Fibroblast of mammary gland (primary cell): ENCODE data around the gene MILR1.

ENCODE experiments used
- DNase-seq: peaks from one replicate; pipeline ENCODE4 v3.0.0-alpha.2; 2010; ENCODE audit warnings: low read depth
- H3K4me3 ChIP-seq: 2 replicates; pipeline ENCODE4 v1.5.1; 2011; ENCODE audit warnings: low read depth, mild to moderate bottlenecking, low read length, moderate library complexity; ENCODE audit not compliant: control insufficient read depth
- TF ChIP-seq, protein P1 (sequence below): conservative IDR thresholded peaks from 2 replicates; pipeline ENCODE4 v1.5.1; 2011; ENCODE audit warnings: low read depth, low read length, inconsistent platforms; ENCODE audit not compliant: control insufficient read depth, insufficient read depth

The MILR1 gene

DNA sequence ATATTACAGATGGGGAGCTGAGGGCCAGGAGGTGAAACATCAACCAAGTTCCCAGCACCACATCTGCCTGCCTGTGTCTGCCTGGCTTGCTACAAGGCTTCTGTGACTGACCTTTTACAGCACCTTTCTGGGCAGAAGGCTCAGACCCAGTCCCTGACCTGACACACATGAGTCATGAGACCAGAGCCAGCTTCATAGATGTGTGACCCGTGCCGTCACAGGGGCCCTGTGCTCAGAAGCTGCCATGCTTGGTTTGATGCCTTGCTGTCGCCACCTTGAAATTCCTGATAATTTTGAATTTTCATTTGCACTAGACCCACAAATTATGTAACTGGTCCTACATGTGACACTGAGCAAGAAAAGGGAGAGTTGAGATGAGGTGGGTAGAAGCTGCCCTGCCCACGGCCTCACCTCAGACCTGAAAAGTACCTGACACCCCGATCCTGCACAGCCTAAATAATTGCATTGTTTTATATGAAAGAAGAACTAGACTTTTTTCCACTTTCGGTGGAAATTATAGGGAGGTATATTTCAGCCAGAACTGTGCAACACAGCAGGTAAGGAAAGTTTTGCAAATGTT lies 44.9 kb upstream of the MILR1 start:
- H3K4me3 ChIP-seq = no peak overlapping the region
- TF ChIP-seq, protein P1, sequence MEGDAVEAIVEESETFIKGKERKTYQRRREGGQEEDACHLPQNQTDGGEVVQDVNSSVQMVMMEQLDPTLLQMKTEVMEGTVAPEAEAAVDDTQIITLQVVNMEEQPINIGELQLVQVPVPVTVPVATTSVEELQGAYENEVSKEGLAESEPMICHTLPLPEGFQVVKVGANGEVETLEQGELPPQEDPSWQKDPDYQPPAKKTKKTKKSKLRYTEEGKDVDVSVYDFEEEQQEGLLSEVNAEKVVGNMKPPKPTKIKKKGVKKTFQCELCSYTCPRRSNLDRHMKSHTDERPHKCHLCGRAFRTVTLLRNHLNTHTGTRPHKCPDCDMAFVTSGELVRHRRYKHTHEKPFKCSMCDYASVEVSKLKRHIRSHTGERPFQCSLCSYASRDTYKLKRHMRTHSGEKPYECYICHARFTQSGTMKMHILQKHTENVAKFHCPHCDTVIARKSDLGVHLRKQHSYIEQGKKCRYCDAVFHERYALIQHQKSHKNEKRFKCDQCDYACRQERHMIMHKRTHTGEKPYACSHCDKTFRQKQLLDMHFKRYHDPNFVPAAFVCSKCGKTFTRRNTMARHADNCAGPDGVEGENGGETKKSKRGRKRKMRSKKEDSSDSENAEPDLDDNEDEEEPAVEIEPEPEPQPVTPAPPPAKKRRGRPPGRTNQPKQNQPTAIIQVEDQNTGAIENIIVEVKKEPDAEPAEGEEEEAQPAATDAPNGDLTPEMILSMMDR = no peak
- no peak for DNase-seq

DNA sequence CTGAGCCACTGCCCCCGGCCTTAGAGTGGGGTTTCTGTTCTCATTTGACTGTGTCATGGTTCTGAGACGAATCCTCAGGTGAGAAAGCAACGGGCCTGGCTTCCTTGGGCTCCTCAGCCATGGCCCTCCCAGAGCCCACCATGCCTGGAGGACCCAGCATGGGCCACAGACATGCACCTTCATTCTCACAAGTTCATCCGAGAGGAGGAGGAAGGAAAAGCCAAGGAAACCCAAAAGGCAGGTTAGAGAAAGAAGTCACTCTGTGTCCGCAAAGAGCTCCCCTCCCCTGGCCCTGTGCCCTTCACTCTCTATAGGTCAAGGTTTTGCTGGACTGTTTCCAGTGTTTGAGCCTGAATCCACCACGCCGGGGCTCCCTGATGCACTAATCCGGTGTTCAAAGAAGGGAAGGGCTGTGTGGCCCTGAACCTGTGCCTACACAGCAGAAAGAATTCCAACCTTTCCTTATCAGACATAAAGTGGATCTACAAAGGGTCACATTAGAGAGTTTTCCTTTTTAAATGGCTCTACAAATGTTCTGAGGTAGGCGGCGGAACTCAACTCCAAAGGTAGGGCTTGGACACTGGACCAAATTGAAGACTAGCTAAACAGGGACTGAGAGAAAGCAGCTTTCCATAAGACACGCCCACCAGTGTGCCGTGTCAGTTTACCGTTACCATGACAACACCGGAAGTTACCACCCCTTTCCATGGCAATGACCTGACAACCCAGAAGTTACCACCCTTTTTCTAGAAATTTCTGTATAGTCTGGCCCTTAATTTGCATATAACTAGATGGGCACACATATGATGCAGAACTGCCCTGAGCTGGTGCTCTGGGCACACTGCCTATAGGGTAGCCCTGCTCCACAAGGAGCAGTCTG lies 42.4 kb upstream of the MILR1 start:
- H3K4me3 ChIP-seq = no peak overlapping the region
- TF ChIP-seq, protein P1 = no peak
- DNase-seq = peak; percentile 49

DNA sequence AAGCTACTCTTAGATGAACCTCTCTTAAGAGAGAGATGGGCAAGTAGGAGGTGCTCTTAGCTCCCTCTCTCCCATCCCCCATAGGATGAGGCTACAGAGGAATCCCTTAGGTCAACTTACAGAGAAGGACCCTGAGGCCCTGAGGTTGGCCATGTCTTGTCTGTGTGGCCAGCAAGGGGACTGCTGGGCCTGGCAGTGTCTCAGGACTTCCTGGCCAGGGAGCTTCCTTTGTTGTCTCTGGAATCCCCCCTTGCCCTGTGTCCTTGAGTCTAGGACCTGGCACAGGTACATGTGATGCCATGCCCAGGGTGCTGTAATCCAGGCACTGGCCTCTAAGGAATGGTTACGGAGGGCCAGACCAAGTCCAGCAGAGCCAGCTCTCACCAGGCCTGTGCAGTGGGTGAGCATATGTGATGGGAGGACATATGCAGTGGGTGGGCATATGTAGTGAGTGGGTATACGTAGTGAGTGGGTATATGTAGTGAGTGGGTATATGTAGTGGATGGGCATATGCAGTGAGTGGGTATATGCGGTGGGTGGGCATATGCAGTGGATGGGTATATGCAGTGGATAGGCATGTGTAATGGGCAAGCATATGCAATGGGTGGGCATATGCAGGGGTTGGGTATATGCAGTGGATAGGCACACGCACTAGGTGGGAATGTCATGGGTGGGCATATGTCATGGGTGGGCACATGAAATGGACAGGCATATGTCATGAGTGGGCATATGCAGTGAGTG lies 38.0 kb upstream of the MILR1 start:
- no peak for DNase-seq
- H3K4me3 ChIP-seq = no peak overlapping the region
- TF ChIP-seq, protein P1 = no peak

DNA sequence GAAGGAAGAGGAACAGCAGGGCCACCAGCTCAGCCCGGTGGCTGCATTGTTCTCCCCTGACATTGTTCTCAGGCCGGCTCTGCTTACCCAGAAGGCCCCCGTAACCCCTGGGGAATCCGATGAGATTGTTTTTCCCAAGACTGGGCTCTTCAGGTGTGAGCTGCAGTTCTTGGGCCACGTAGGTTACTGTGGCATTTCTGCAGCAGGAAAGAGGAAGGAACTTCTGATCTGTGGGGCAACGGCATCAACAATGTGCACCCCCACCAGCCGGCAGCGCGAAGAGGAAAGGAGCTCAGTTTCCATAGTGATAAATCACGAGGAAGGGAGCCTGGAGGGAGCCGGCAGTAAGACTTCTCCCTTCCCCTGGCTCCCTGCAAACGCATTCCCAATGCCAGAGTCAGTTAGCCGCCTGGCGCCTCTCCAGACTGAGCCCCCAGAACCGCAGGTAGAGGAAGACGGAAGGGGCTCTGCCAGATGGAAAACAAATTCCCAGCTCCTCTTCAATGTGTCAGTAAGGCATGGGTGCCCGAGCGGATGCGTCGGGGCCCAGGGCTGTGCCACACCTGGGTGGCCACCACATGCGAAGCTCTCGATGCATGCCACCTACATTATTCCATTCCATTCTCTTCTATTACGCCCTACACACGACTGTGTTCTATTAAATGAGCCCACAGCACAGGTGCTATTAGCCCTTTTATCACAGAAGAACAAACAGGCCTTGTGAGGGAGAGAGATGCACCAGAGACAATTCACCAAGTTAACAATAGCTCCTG lies 36.7 kb upstream of the MILR1 start:
- H3K4me3 ChIP-seq = no peak overlapping the region
- peak; percentile 14 for DNase-seq

DNA sequence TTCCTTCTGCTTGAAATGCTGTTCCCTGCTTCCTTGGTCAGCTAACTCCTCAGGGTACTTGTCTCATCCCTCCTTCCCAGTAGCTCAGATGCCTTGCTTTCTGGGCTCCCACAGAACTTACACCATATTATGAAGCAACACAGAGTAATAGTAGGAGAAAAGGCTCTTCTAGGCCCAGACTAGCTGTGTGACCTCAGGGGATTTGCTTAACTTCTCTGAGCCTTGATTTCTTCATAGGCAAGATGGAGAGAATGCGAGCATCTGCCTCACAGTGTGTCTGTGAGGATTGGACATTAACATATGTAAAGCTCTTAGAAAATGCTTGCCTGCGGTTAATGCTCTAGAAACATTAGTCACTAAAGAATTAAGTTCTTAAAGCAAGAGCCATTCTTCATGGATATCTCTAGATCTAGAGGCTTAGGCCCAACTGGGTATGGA lies 36.0 kb upstream of the MILR1 start:
- no peak overlapping the region for H3K4me3 ChIP-seq
- TF ChIP-seq, protein P1 = no peak

More for the DNA sequence above, 36.7 kb upstream of the MILR1 start:
- TF ChIP-seq, protein P1 = no peak

DNA sequence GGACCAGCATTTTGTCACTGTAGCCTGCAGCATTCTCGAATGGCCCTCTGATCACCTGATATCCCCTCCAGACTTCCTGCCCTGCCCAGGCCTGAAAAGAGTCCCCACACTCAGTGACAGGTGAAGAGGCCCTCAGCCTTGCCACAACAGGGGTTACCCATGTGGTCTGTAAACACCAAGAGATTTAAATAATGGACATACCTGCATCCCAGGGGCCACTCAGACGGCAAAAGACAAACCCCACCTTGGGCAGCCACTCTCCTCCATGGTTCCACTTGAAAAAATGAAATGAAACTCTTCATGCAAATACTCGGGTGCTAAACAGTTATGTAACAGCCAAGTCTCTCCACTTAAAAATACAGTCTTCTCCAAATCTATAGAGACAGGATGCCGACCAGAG lies 35.4 kb upstream of the MILR1 start:
- no peak overlapping the region for H3K4me3 ChIP-seq
- TF ChIP-seq, protein P1 = no peak
- DNase-seq = no peak

More for the DNA sequence above, 36.0 kb upstream of the MILR1 start:
- no peak for DNase-seq
